Measurements from ENCODE around the gene ZNF22.

- TF ChIP-seq EZH2 (IDR thresholded peaks at IDR 0.05; ENCODE audit: borderline replicate concordance, low read length) = no peak
- TF ChIP-seq CTCF (conservative IDR thresholded peaks at IDR 0.05 in 1 of 2, IDR thresholded peaks at IDR 0.05 in 1 of 2; ENCODE audit: extremely low read depth in 1 of 2, insufficient read depth in 1 of 2, low read depth in 1 of 2, low read length in 2 of 2) = no peak
Observed at GRCh38 chr10:44954962-44955361, 45.8 kb upstream of the ZNF22 start.
